IMR-90 (cell line): ENCODE results near the gene EMC1.

Experiments
- BHLHE40 ChIP-seq: fragments of 150-350 bp; IDR thresholded peaks from 2 replicates; pipeline ENCODE4 v1.6.1; 2016; ENCODE audit warnings: mild to moderate bottlenecking, low read depth, low read length
- CTCF ChIP-seq: conservative IDR thresholded peaks from 2 replicates; pipeline ENCODE4 v1.5.1; 2012; ENCODE audit warnings: mild to moderate bottlenecking, low read depth, low read length, improper control_type of control experiment
- MXI1 ChIP-seq: IDR thresholded peaks from 2 replicates; pipeline ENCODE4 v1.6.1; 2012; ENCODE audit warnings: low read depth, mild to moderate bottlenecking, low read length, moderate library complexity, borderline replicate concordance
- NFE2L2 ChIP-seq: fragments of 150-350 bp; IDR thresholded peaks from 2 replicates; pipeline ENCODE4 v1.6.1; 2016; ENCODE audit warnings: low read depth, mild to moderate bottlenecking, low read length
- RCOR1 ChIP-seq: IDR thresholded peaks from 2 replicates; pipeline ENCODE4 v1.6.1; 2012; ENCODE audit warnings: mild to moderate bottlenecking, low read length, improper control_type of control experiment; ENCODE audit not compliant: insufficient replicate concordance
- RFX5 ChIP-seq: IDR thresholded peaks from 2 replicates; pipeline ENCODE4 v1.8.0; 2012; ENCODE audit warnings: low read depth, mild to moderate bottlenecking, low read length, moderate library complexity

DNA sequence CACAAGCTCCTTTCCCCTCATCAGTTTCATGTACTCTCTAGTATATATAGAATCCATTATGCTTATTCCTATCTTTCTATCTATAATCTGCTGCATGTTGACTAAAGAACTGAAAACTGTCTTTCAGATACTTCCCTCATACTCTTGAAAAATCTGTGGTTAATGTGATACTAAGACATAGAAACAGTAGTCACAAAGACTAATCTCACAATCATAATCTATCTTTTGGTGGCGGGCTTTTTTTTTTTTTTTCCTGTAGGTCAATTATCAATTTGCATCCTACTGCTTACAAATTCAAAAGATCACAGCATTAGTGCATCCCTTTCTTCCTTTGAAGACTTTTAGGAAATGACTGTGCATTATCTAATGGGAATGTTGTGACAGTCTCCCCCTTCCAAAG lies 45.9 kb downstream of the EMC1 start:
- TF ChIP-seq RCOR1 (no peak), CTCF (no peak), NFE2L2 (no peak), BHLHE40 (no peak), MXI1 (no peak), RFX5 (no peak)
